Forelimb muscle (tissue), 1 donor: Measurements from ENCODE around the gene VWC2L. TPM values are rescaled to one million over a fixed set of nuclear protein-coding genes. Genes with fewer than 3 reads are reported as not detected.

ENCODE experiments used
- DNase-seq: peaks from one replicate; pipeline ENCODE4 v3.0.0-alpha.2; 2013; ENCODE audit warnings: low read depth
- polyA plus RNA-seq: library from polyadenylated mRNA; unstranded; fragments of 120-200 nt; gene quantifications from one replicate; pipeline ENCODE4 v1.2.1, GENCODE V29; 2013; ENCODE audit not compliant: insufficient read length

VWC2L gene
- polyA plus RNA-seq, 1 donor = not detected

DNA sequence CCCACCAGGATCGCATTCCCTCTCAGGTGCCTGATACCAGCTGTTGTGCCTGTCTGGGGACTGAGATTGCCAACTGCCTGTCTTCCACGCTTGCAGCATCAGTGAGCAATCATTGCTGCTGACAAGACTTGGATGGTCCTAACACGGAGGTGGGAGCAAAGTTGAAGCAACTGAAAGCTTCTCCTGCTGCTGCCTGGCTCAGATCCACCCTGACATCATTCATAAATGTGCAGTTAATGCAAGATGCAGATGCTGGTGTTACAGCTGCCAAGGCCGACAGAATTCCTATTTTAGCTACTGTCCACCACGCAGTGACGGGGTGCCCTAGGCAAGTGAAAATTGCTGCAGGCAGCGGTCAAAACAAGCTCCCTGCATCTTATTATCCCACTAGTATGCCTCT is 131.4 kb downstream of the VWC2L start:
- DNase-seq = no peak

DNA sequence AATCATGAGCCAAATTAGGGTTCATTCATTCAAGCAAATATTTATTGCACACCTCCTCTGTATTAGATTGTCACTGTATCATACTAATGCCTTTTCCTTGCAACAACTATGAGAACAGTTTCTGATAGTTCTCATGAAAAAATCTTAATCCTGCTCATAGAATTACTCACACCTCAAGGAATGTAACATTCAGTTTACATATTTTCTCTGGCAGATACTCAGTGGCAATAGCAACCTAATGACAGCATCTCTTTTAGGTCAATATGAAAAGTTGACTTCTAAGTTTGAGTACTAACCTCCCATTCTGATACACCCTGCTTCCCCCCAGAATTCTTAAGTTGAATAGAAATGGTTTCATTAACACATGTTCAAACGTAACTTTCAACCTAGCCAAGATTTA is 132.0 kb downstream of the VWC2L start:
- no peak for DNase-seq

DNA sequence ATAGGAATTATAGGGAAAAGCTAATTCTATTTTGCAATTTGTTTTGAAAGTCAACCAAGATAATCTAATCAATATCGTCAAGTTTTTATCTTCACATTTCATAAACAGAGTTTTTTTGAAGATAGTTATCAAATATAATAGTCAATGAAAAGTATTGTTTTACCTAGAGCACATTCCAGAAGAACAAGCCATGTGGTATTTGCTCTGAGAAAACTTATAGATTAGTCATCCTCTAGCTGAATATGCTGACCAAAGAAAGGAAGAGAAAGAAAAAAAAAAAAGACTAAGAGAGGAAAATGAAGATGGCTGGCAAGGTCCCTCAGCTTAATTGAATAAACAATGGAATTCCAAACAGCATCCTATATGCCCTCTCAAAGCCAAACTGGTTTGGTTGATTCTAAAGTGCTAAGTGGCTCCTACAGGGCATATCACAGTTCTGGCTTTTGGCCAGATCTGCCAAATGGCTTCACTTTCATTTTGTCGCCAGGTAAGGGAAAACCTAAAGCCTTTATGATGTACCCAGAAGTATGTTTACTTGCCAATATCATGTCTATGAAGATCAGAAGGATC is 132.6 kb downstream of the VWC2L start:
- no peak for DNase-seq

DNA sequence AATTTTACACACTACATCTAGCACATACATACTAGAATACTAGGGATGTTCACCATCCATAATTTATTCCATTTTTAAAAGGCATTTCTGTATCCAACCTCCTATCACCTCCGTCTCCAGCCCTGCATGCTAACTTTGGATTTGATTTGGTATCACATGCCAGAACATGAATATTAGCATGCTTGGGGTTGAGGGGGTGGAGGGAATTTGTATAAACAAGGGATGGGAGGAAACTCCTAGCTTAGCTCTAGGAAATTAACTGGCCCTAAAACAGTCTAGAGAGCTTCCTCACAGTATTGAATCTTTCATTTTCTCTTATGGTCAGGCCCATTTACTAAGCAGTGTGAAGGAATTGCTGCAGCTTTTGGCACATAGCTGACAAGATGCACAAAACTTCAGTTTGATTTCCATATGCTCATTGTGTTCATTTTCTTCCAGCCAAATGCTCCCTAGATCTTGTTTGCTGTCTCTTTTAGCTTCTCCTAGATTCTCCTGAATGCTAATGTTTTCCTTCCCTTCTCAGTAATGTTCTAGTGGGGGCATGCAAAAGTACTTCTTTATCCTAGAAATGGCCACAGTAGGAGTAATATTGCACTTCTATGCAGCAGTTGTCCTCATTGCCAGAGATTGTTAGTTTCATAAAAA is 135.2 kb downstream of the VWC2L start:
- DNase-seq = no peak

DNA sequence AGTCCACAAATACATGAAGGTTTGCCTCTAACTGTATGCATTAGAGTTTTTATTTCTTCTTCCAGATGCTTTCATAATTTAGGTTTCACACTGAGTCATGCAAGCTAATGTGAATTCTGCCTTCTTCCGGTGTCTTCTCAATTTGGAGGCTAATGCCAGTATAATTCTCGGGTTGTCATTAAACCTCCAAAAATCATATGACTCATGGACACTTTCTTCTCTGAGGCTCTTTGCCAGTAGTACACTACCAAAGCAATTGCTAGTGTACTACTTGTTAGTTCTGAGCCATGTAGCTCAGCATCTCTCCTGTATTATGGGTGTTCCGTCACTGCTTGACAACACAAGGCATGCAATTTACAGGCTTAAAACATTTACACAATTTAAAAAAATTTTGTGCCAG is 137.1 kb downstream of the VWC2L start:
- DNase-seq = no peak

- DNase-seq = no peak
Observed at GRCh38 chr2:214549946-214550345, 139.1 kb downstream of the VWC2L start.

- DNase-seq = no peak
Observed at GRCh38 chr2:214550786-214551185, 139.9 kb downstream of the VWC2L start.

- DNase-seq = no peak
Observed at GRCh38 chr2:214557884-214558283, 147.0 kb downstream of the VWC2L start.

- no peak for DNase-seq
Observed at GRCh38 chr2:214558341-214558740, 147.5 kb downstream of the VWC2L start.

GRCh38 chr2:214560176-214560575 is 149.3 kb downstream of the VWC2L start:
- no peak for DNase-seq

DNA sequence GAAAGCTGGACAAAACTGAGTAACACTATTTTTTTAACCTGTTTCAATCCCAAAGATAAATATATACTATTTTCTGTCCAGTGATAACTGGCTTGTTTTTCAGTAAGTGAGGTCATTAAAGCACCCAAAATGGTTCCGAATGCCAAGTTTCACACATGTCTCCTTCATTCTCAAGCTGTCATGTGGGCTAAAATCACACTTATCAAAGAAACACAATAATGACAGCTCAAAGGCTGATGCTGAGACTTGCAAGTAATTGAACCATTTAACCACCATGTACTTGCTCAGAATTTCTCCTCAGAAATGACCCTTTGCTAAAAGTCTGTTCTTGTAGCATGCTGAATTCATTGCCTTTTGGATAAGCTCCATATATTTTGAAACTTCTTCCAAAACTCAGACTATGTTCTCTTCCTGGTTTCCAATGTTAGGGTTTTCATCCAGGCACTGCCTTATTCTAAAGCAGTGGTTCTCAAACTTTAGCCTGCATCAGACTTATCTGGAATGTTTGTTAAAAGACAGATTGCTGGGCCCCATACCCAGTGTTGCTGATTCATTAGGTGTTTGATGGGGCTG is 149.8 kb downstream of the VWC2L start:
- DNase-seq = no peak

DNA sequence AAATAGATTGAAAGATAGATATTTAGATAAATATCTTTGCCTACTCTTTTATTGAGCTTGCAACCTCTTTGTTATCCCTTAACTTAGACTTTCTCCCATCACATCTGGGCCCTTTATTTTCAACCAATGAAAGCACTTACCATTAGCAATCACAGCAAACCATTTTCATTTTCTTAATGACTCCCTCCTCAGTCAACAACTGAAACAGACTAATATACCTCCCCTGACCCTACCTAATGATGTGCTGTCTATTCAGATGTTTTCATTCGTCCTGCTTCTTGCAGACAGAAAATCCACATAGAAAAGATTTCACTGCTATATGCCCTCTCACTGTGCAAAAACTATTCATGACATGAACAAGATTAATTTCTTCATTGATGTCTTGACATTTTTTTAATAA is 154.4 kb downstream of the VWC2L start:
- DNase-seq = no peak

DNA sequence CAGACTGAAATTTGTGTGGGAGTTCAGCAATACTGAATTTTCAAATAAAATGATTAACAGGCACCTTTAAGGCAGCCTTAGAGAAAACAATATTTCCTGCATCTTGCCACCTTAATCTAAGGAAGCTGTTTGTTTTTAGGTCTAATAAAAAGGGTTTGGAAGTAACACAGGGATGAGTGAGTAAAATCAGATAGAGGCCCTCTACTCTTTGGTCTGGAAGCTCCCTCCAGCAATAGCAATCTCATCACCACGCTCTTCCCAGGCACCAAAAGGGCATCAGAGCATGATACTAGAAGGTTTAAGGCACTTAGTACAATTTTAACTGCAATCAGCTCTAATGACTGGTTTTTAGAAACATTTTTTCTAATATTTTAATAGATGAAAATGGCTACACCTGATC is 155.6 kb downstream of the VWC2L start:
- DNase-seq = no peak

DNA sequence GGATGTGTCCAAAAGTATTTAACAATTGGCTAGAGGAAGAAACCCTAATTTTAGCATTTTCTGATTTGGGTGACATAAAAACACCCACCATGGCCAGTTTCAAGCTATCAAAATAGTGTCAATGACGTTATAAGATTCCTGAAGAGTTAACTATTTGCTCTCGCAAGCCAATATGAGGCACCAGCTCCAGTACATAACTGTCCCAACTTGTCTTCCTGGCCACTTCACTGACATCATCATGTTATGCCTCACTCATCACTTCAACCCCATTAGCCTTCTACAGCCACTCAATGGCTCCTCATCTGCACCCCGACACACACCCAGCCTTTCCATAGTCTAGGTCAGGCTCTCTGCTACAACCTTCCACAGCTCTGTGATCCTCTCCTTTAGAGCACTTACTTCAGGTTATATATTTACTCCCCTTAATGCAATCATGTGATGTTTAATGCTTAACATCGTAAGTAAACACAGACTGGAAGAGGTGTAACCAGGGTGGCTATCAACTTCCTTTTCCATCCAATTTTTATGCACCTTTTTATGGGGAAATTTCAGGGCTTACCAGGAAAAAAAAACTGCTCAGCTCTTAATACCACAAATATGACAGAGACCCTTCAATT is 158.7 kb downstream of the VWC2L start:
- DNase-seq = no peak

- DNase-seq = no peak
Observed at GRCh38 chr2:214574084-214574781, 163.4 kb downstream of the VWC2L start.

DNA sequence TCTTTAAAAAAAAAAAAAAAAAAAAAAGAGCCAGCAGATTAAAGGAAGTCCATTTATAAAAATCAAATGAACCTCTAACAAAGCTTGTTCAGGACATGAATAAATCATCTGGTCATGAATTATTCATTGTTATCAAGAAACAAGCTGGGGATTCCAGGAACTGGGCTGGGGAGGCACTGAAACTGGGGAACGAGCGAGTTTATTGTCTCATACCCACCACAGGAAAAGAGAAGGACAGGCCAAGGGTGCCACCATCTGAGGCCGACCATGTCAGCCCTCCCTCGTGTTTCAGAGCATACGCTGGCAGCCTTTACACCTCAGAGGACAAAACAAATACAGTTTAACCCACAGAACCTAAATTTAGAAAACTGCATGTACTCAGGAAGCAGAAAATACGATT is 164.2 kb downstream of the VWC2L start:
- DNase-seq = no peak

- DNase-seq = no peak
Observed at GRCh38 chr2:214575465-214575864, 164.6 kb downstream of the VWC2L start.

- DNase-seq = no peak
Observed at GRCh38 chr2:214577769-214578168, 166.9 kb downstream of the VWC2L start.

DNA sequence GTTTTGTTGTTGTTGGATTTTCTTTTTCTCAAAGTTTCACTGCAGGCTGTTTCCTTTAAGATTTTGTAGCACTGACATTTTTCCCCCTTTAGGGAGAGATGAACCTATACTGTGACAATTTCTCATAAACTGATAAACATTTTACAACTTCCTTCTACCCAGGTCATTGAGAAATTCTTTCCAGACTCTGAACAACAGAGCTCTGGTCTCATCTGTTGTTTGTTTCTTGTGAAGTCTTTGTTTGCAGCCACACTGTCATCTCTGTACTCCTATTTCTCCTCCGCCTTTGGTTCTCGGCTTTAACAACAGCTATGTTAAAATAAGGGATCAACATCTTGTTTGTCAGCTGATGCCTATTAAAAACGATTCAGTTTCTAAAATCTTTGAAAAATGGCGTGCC is 167.6 kb downstream of the VWC2L start:
- DNase-seq = no peak

- no peak for DNase-seq
Observed at GRCh38 chr2:214579035-214579434, 168.2 kb downstream of the VWC2L start.

DNA sequence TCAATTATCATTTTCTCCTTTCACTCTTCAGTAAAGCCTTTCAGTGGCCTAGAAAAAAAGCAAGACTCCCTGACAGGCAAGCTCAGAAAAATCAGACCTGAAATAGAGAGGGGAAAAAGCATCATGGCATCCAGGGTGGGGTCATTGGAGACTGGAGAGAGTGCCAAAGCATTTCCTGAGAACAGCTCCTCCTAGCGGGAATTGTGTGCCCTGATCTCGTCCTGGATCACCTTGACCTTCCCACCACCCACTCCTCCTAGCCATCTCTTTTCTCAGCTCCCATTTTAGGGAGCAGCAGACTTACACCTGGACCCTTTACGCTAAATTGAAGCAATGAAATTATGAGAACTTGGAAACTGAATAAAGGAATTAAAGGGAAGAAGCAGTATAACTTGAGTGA is 176.6 kb downstream of the VWC2L start:
- DNase-seq = no peak

GRCh38 chr2:214591366-214591765 is 180.5 kb downstream of the VWC2L start:
- no peak for DNase-seq

GRCh38 chr2:214592011-214592410 is 181.2 kb downstream of the VWC2L start:
- no peak for DNase-seq
